Kidney epithelial cell (primary cell): ENCODE data around the gene LMNTD1. TPM values are rescaled to one million over a fixed set of nuclear protein-coding genes. Genes with fewer than 3 reads are reported as not detected.

Experiments used
- DNase-seq: peaks from one replicate; pipeline ENCODE4 v3.0.0-alpha.2; 2010; ENCODE audit warnings: low read depth
- H3K27me3 ChIP-seq: 2 replicates; pipeline ENCODE4 v1.6.0; 2011; ENCODE audit warnings: low read length; ENCODE audit not compliant: control insufficient read depth, insufficient read depth
- H3K36me3 ChIP-seq: 2 replicates; pipeline ENCODE4 v1.5.1; 2011; ENCODE audit warnings: low read length; ENCODE audit not compliant: control insufficient read depth, insufficient read depth
- H3K4me3 ChIP-seq: 2 replicates; pipeline ENCODE4 v1.5.1; 2011; ENCODE audit warnings: low read depth, mild to moderate bottlenecking, control low read depth, low read length
- CTCF ChIP-seq: IDR thresholded peaks from 2 replicates; pipeline ENCODE4 v1.5.1; 2011; ENCODE audit warnings: mild to moderate bottlenecking, moderate library complexity, low read length, control low read depth, inconsistent platforms; ENCODE audit not compliant: insufficient read depth, poor library complexity, severe bottlenecking
- total RNA-seq: library from RNA; depleted of rRNA; stranded (reverse); fragments of >200 nt; gene quantifications from 2 replicates; pipeline ENCODE4 v1.2.3, GENCODE V29; 2015

Gene LMNTD1
- total RNA-seq, 1 donor from 2014 or later, result 0.08 TPM

- DNase-seq, result no peak
- no peaks in the 10 kb centered on the region for H3K27me3 ChIP-seq
- TF ChIP-seq CTCF, result no peak
- no peaks in the 10 kb centered on the region for H3K36me3 ChIP-seq
- H3K4me3 ChIP-seq, result no peak overlapping the region
These were observed 26.3 kb downstream of the LMNTD1 start for GRCh38 chr12:25526778-25527177.

- Histone ChIP-seq H3K4me3 (no peak overlapping the region), H3K27me3 (no peaks in the 10 kb centered on the region), H3K36me3 (no peaks in the 10 kb centered on the region)
- DNase-seq, result no peak
- TF ChIP-seq CTCF, result no peak
These were observed 28.7 kb downstream of the LMNTD1 start for GRCh38 chr12:25524366-25524765.

- TF ChIP-seq CTCF, result no peak
- Histone ChIP-seq H3K36me3 (no peaks in the 10 kb centered on the region), H3K4me3 (no peak overlapping the region), H3K27me3 (no peaks in the 10 kb centered on the region)
- DNase-seq, result no peak
These were observed 31.3 kb downstream of the LMNTD1 start for GRCh38 chr12:25521625-25522256.

- Histone ChIP-seq H3K27me3 (no peaks in the 10 kb centered on the region), H3K4me3 (no peak overlapping the region), H3K36me3 (no peaks in the 10 kb centered on the region)
- DNase-seq, result no peak
- TF ChIP-seq CTCF, result no peak
These were observed 34.6 kb downstream of the LMNTD1 start for GRCh38 chr12:25518512-25518911.

- DNase-seq, result no peak
- no peaks in the 10 kb centered on the region for H3K36me3 ChIP-seq
- no peak for TF ChIP-seq CTCF
- no peaks in the 10 kb centered on the region for H3K27me3 ChIP-seq
- no peak overlapping the region for H3K4me3 ChIP-seq
These were observed 48.3 kb downstream of the LMNTD1 start for GRCh38 chr12:25504744-25505143.

GRCh38 chr12:25503666-25504065, 49.4 kb downstream of the LMNTD1 start:
- Histone ChIP-seq H3K27me3 (no peaks in the 10 kb centered on the region), H3K4me3 (no peak overlapping the region), H3K36me3 (no peaks in the 10 kb centered on the region)
- DNase-seq, result no peak
- no peak for TF ChIP-seq CTCF
